Stimulated activated CD4-positive, alpha-beta T cell treated with anti-CD3 and anti-CD28 coated beads, Interleukin-4, amount 100 ng/mL, for 4 hours (primary cell): Measurements from ENCODE around the gene TFEC.
"Not testable (repeated sequence)": the region's sequence is repeated elsewhere in the genome, so short reads cannot be mapped to it uniquely, and the experiment has no call there.

ENCODE experiments used
- DNase-seq, 2 experiments: peaks; one replicate each; pipeline ENCODE4 v3.0.0-alpha.2; 2020

TFEC gene

GRCh38 chr7:116030651-116031276 is at the start of gene TFEC:
Gene TFEC (minus strand): TSS chr7:116030763. CDS start chr7:115984441, 46,322 bp downstream.
- DNase-seq = no peak

- no peak for DNase-seq
Observed at GRCh38 chr7:116075351-116076145, 45.0 kb upstream of the TFEC start.

- DNase-seq = no peak
Observed at GRCh38 chr7:116071629-116072028, 41.1 kb upstream of the TFEC start.

- DNase-seq = no peak
Observed at GRCh38 chr7:116064179-116064578, 33.6 kb upstream of the TFEC start.

- no peak for DNase-seq
Observed at GRCh38 chr7:116062666-116063065, 32.1 kb upstream of the TFEC start.

- DNase-seq = no peak
Observed at GRCh38 chr7:116052006-116052405, 21.4 kb upstream of the TFEC start.

- not testable (repeated sequence) for DNase-seq
Observed at GRCh38 chr7:116047261-116047660, 16.7 kb upstream of the TFEC start.

GRCh38 chr7:116045532-116045931 is 15.0 kb upstream of the TFEC start:
- DNase-seq = no peak

- no peak for DNase-seq
Observed at GRCh38 chr7:116041615-116042014, 11.1 kb upstream of the TFEC start.

- no peak for DNase-seq
Observed at GRCh38 chr7:116037401-116037800, 6.8 kb upstream of the TFEC start.

- DNase-seq = no peak
Observed at GRCh38 chr7:116034411-116034810, 3.8 kb upstream of the TFEC start.

- no peak for DNase-seq
Observed at GRCh38 chr7:116032886-116033285, 2.3 kb upstream of the TFEC start.

- no peak for DNase-seq
Observed at GRCh38 chr7:116028787-116029186, 1.8 kb downstream of the TFEC start.

GRCh38 chr7:116027786-116028185 is 2.8 kb downstream of the TFEC start:
- DNase-seq = no peak

- no peak for DNase-seq
Observed at GRCh38 chr7:116024826-116025809, 5.4 kb downstream of the TFEC start.

GRCh38 chr7:116021237-116021636 is 9.3 kb downstream of the TFEC start:
- no peak for DNase-seq

- DNase-seq = no peak
Observed at GRCh38 chr7:116018731-116019130, 11.8 kb downstream of the TFEC start.

- DNase-seq = no peak
Observed at GRCh38 chr7:116013675-116014074, 16.9 kb downstream of the TFEC start.

GRCh38 chr7:116011584-116011983 is 19.0 kb downstream of the TFEC start:
- no peak for DNase-seq

GRCh38 chr7:116004762-116005161 is 25.8 kb downstream of the TFEC start:
- not testable (repeated sequence) for DNase-seq

GRCh38 chr7:115997221-115997620 is 33.3 kb downstream of the TFEC start:
- DNase-seq = no peak

- DNase-seq = no peak
Observed at GRCh38 chr7:115995701-115996100, 34.9 kb downstream of the TFEC start.

- DNase-seq = no peak
Observed at GRCh38 chr7:115988401-115988800, 42.2 kb downstream of the TFEC start.
